Heart right ventricle (tissue), 16 donors: ENCODE data around the gene GTPBP8. TPM values are rescaled to one million over a fixed set of nuclear protein-coding genes. Genes with fewer than 3 reads are reported as not detected.
"Not testable (repeated sequence)": the region's sequence is repeated elsewhere in the genome, so short reads cannot be mapped to it uniquely, and the experiment has no call there.

Experiments used
- ATAC-seq, 8 donors: fragments of 200-7000 bp; cut with Tn5 transposase; one replicate each; pipeline ENCODE4 v1.9.1; 2020; ENCODE audit warnings: mild to moderate bottlenecking in 8 of 8, moderate library complexity in 8 of 8, moderate number of reproducible peaks in 1 of 8
- DNase-seq, 2 donors: peaks; one replicate each; pipeline ENCODE4 v3.0.0-alpha.2; 2020
- H3K27ac ChIP-seq, 10 donors: fragments of 200-600 bp; sonication (generic) in 2 of 10; one replicate each; pipeline versions ENCODE4 v1.5.0 to v1.8.0; 2020 to 2022; ENCODE audit warnings: mild to moderate bottlenecking in 3 of 10
- H3K27me3 ChIP-seq, 7 donors: fragments of 200-600 bp; one replicate each; pipeline ENCODE4 v1.8.0; 2021 to 2022; ENCODE audit warnings: mild to moderate bottlenecking in 2 of 7
- H3K36me3 ChIP-seq, 9 donors: fragments of 200-600 bp; sonication (generic) in 1 of 9; one replicate each; pipeline versions ENCODE4 v1.5.0 to v1.8.0; 2020 to 2022; ENCODE audit warnings: mild to moderate bottlenecking in 2 of 9
- H3K4me1 ChIP-seq, 9 donors: fragments of 200-600 bp; sonication (generic) in 1 of 9; one replicate each; pipeline versions ENCODE4 v1.5.0 to v1.8.0; 2020 to 2022; ENCODE audit warnings: mild to moderate bottlenecking in 4 of 9
- H3K4me3 ChIP-seq, 10 donors: fragments of 200-600 bp; sonication (generic) in 2 of 10; one replicate each; pipeline versions ENCODE4 v1.5.0 to v1.8.0; 2020 to 2022; ENCODE audit warnings: mild to moderate bottlenecking in 7 of 10, moderate library complexity in 2 of 10
- H3K9me3 ChIP-seq, 11 donors: fragments of 200-600 bp in 10 of 11; sonication (generic) in 2 of 11; one replicate each; pipeline versions ENCODE4 v1.5.0 to v1.8.0; 2013 to 2022; ENCODE audit warnings: mild to moderate bottlenecking in 2 of 11, control low read depth in 1 of 11, moderate library complexity in 1 of 11
- CTCF ChIP-seq, 9 donors: fragments of 200-600 bp; sonication (generic) in 2 of 9; IDR thresholded peaks; one replicate each; pipeline versions ENCODE4 v1.5.0 to v1.8.0; 2021 to 2022; ENCODE audit warnings: antibody characterized with exemption in 9 of 9, mild to moderate bottlenecking in 5 of 9, moderate library complexity in 1 of 9
- WGBS, 2 donors: extraction: QIAGEN DNeasy Blood & Tissue Kit; methylation state at CpG; one replicate each; pipeline ENCODE4 v1.1.7; 2013; ENCODE audit warnings: inconsistent platforms in 1 of 2; 5-methylcytosine and 5-hydroxymethylcytosine counted together
- intact Hi-C, 10 donors: fragments of 100-400 bp; cut with DNase I; formaldehyde crosslinking; loops; one replicate each; pipeline versions ENCODE4 v1.11.1 to v1.14.2; 2022
- polyA plus RNA-seq, 2 donors: library from polyadenylated mRNA; stranded (reverse); fragments of 200-250 nt; gene quantifications; one replicate each; pipeline ENCODE4 v1.2.3, GENCODE V29; 2013
- total RNA-seq, 10 donors: library from RNA; stranded (reverse); fragmentation: NEBNext Ultra II Directional in 3 of 10; extraction: Animal tissue kit (Norgen Biotek cat#: 25700) in 3 of 10; gene quantifications; one replicate each; pipeline versions ENCODE4 v1.2.1 to v1.2.4, GENCODE V29; 2021 to 2023
- donor health status: Arrhythmogenic right ventricular cardiomyopathy.
- donor health status: ischemic (EF 13 %, LVEDD 7.1; RV severe dilation, severe dysfunction).
- donor health status: healthy with polysubstance abuse.
- donor health status: DM: no; HTN: yes; CAD: no.
- donor health status: DM: no; HTN: no; CAD: no.
- donor health status: ischemic (EF 25% LVEDD 6.9; RV normal size, moderate dysfunction).
- donor health status: ischemic (EF 25% LVEDD 5.7; RV mildly dilated, moderate dysfunction).
- donor health status: healthy.
- donor health status: DM: yes; HTN: yes; CAD: no.
- donor health status: Ischemic cardiomyopathy.
- donor health status: ischemic (EF 35%, LVEDD 5.7; RV mildly dilated, moderate dysfunction).
- donor health status: nonischemic (EF 11% LVEDD 7.7; RV severe dilation, severe dysfunction).
- donor health status: DM: yes; HTN: yes; CAD: no.
- donor health status: PGD.
- donor health status: ischemic (EF 29% LVEDD 5.4; RV normal size, mild dysfunction).
- donor health status: nonischemic (EF 23%, LVEDD 6.1; RV moderate dilation, normal function).

The GTPBP8 gene
- total and polyA plus RNA-seq, 12 donors: 4.7 to 31.3 (median 25.3) TPM

GRCh38 chr3:113040231-113040630 lies 49.4 kb downstream of the GTPBP8 start:
- Histone ChIP-seq H3K4me1 (no peaks in the 10 kb centered on the region), H3K36me3 (no peaks in the 10 kb centered on the region), H3K4me3 (no peak overlapping the region), H3K9me3 (peaks cover 0 to 6% (median 0%) of the 10 kb centered on the region in 11 donors), H3K27me3 (no peaks in the 10 kb centered on the region), H3K27ac (no peak overlapping the region)
- ATAC-seq (no peak), DNase-seq (no peak)
- intact Hi-C loops: no loop called here
- TF ChIP-seq CTCF (IDR thresholded peaks at IDR 0.05): no peak
- WGBS, 2 donors: 84 to 90% methylated on average over 4 of the region's 4 CpGs

GRCh38 chr3:113043686-113044085 lies 52.9 kb downstream of the GTPBP8 start:
- no peak for TF ChIP-seq CTCF (IDR thresholded peaks at IDR 0.05)
- 81 to 86% methylated on average over 2 of the region's 2 CpGs for WGBS, 2 donors
- ATAC-seq (no peak), DNase-seq (no peak)
- Histone ChIP-seq H3K9me3 (peaks cover 0 to 7% (median 0%) of the 10 kb centered on the region in 11 donors), H3K36me3 (no peaks in the 10 kb centered on the region), H3K27me3 (no peaks in the 10 kb centered on the region), H3K4me3 (no peak overlapping the region), H3K4me1 (no peaks in the 10 kb centered on the region), H3K27ac (no peak overlapping the region)
- intact Hi-C loops: no loop called here

GRCh38 chr3:113046186-113046965 lies 55.6 kb downstream of the GTPBP8 start:
- H3K36me3 ChIP-seq, H3K9me3 ChIP-seq, H3K4me3 ChIP-seq, H3K4me1 ChIP-seq, intact Hi-C loops, H3K27ac ChIP-seq, H3K27me3 ChIP-seq, ATAC-seq, DNase-seq: not testable (repeated sequence)
- 93% methylated on average over 26 to 55 of the region's 55 CpGs for WGBS, 2 donors

GRCh38 chr3:113051302-113051711 lies 60.5 kb downstream of the GTPBP8 start:
- no peaks in the 10 kb centered on the region for H3K9me3 ChIP-seq
- intact Hi-C loops: loop anchor here in 8 of 10 donors (1.0 to 10.0 kb wide), 8 partner anchors 83 to 576 kb away; partner anchors contain the start of gene BOC (in 1 of the 8)
- H3K4me3 ChIP-seq: peak overlapping the region in 1 of 10 donors; percentile 17
- TF ChIP-seq CTCF (IDR thresholded peaks at IDR 0.05): peak; percentile 80 to 98 (median 96)
- no peak overlapping the region for H3K27ac ChIP-seq
- WGBS, 2 donors: 7 to 10% methylated on average over 12 of the region's 12 CpGs
- H3K36me3 ChIP-seq: no peaks in the 10 kb centered on the region
- H3K27me3 ChIP-seq: no peaks in the 10 kb centered on the region
- DNase-seq (peak; percentile 60 to 89), ATAC-seq (peak; percentile 81 to 97 (median 96))
- peaks cover 0 to 32% (median 5%) of the 10 kb centered on the region in 9 donors for H3K4me1 ChIP-seq

Other genes starting within 250 kb of the GTPBP8 start
- not detected for gene CD200R1L, start 144.1 kb upstream of the GTPBP8 start, total RNA-seq
- not detected for gene CD200R1L, start 144.1 kb upstream of the GTPBP8 start, polyA plus RNA-seq
- 1 to 10 TPM in 4 of 10 donors, under 1 TPM in 6; 0.13 to 2.6 (median 0.52) TPM for gene CD200R1, start 15.9 kb upstream of the GTPBP8 start, total RNA-seq
- gene CD200R1, start 15.9 kb upstream of the GTPBP8 start, polyA plus RNA-seq: under 1 TPM; 0.07 to 0.16 TPM
- 10 to 100 TPM in 1 of 10 donors, 1 to 10 TPM in 9; 2.9 to 13.9 (median 5.4) TPM for gene BOC, start 220.6 kb downstream of the GTPBP8 start, total RNA-seq
- gene BOC, start 220.6 kb downstream of the GTPBP8 start, polyA plus RNA-seq: 1 to 10 TPM; 2.1 to 3.8 TPM